D341Med (cell line): ENCODE data around the gene SUSD4.

Experiments
- DNase-seq: peaks from one replicate; pipeline ENCODE4 v3.0.0; 2012; ENCODE audit warnings: low spot score

Gene SUSD4

DNA sequence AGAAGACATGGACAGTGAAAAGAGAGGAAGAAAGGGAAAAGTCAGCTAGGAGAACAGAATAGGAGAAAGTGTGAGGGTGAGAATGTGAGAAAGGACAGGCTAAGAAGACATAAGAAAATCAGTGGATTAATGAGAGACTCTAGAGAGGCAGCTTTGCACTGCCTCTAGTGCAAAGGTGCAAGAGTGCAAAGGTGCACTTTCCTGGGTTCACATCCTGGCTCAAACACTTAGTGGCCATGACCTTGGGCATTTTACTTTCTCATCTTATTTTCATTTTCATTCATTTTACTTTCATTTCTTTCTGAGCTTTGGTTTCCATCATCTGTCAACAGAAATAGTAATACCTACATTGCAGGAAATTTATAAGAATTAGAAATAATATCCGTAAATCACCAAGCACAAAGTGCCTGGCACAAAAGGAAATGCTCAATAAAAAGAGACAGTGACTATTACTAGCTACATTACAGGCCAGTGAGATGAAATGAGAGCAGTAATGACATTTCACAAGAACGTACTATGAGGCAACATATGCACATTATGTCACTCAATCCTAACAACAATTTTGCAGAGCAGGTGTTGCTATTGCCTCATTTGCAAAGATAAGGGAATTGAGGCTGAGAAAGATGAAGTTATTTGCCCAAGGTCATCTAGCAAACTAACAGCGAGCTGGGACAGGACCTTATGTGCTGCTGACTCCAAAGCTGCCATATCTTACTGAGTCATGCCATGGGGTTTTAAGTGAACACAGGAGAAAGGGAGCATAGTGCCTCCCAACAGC, 113.9 kb downstream of the SUSD4 start:
- DNase-seq = no peak

DNA sequence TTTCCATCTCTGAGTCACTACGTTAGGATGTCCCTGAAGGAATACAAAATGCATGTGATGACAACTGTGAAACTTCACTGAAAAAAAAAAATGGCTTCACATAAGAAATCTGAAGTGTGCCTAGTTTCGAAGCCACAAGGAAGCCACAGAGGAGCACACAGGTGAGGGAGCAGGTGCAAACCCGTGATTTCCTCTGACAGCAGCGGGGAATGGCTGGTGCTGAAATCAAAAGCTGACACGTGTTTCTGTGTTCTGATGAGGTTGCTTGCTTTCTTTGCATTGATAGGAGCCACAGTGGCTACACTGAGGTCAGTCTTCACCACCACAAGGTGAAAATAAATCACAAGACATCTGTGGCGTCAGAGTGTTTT, 115.2 kb downstream of the SUSD4 start:
- no peak for DNase-seq

GRCh38 chr1:223248001-223248769, 115.8 kb downstream of the SUSD4 start:
- no peak for DNase-seq

DNA sequence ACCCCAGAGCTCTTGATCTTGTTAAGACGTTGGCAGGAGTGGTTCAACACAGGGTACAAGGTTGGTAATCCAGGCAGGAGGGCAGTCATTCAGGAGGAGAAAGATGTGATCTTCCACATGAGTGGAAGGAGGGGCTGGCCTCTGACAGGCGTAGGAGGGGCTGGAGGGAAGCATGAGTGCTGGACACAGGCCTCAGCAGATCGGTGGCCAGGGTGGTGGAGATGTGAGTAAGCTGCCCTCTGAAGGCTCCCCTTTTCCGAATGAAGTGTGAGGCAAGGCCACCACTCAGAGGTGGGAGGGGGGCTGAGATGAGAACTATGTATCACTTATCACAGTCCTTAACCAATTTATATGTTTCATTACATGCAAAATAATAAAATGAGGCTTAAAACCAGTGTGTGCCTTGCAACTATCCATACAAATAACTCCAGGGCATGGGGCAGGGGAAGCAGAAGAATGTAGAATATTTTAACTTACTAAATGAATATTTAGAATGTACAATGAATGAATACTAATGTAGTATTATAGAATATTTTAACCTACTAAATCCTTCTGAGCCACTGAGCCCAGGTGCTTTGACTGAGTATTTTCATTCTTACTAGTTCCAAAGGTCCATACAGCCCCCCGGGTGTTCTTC, 117.4 kb downstream of the SUSD4 start:
- no peak for DNase-seq

- no peak for DNase-seq
These were observed 118.0 kb downstream of the SUSD4 start for GRCh38 chr1:223245983-223246382.

GRCh38 chr1:223245411-223245810, 118.6 kb downstream of the SUSD4 start:
- no peak for DNase-seq

GRCh38 chr1:223244366-223245103, 119.4 kb downstream of the SUSD4 start:
- no peak for DNase-seq

DNA sequence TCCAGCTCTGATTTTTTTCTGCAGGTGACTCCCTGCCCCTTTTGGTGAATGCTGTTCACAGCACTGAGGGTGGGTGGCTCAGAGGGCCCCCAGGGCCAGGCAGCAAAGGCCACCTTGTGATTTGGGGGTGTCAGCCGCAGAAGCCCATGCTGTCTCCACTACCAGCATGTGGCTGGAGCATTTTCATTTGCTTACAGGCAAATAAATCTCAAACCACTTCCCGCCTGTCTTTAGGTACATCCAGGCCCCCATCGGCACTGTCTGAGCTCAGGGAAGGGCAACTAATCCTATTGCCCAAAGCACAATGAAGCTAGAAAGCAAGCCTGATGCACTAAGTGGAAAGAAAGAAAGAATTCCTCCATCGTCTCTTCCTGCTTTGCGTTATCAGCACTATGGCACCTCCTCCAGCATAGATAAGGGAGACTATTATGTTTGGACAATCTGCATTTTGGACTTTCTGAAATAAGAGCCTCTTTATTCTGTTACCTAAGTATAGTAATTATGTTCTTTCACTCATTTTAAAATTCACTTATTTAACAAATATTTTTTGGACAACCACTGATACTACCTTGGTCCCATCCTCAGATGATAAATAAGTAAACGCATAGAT, 120.4 kb downstream of the SUSD4 start:
- DNase-seq = no peak

DNA sequence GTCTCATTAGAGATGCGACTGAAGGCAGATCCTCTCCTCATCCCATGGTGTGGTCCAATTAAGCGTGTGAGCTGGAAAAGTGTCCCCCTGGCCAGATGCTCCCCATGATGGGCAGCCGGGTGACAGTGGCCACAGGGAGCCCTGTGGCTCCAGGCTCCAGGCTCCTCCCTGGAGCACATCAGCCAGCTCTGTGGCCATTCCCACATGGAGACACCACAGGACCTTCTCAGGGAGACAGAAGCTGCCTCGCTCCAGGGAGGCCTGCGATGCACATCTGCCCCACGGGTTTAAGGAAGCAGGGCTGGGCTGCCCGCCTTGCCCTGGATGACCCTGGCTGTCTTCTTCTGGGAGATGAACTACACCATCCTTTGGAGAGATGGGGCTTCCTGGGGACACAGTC, 121.0 kb downstream of the SUSD4 start:
- no peak for DNase-seq

DNA sequence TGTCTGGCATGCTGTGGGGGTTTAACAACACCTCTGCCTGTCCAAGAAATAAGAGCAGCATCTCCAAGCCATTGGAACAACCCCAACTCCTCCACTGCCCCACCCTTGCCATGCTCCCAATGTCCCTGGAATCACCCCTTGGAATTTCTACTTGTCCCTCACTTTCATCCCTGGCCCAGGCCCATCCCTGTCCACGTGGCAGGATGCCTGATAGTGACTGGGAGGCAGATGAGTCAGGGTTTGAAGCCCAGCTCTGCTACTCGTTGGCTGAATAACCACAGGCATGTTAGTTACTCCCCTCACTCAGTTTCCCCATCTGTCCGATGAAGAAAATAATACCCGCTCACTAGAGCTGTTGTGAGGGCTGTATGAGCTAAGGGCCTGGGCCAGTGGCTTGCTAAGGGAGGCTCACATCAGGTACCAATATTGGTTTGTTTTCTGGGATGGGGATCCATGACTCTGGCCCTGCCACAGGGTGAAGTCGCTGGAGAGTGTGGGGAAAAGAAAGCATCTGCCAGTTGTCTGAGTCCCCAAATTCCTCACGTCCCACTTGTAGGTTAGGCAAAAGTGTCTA, 121.5 kb downstream of the SUSD4 start:
- no peak for DNase-seq

GRCh38 chr1:223240122-223240521, 123.9 kb downstream of the SUSD4 start:
- DNase-seq = no peak

GRCh38 chr1:223235091-223235490, 128.9 kb downstream of the SUSD4 start:
- DNase-seq = no peak

- DNase-seq = no peak
These were observed 129.4 kb downstream of the SUSD4 start for GRCh38 chr1:223234534-223234933.

GRCh38 chr1:223234170-223234514, 129.8 kb downstream of the SUSD4 start:
- DNase-seq = no peak

DNA sequence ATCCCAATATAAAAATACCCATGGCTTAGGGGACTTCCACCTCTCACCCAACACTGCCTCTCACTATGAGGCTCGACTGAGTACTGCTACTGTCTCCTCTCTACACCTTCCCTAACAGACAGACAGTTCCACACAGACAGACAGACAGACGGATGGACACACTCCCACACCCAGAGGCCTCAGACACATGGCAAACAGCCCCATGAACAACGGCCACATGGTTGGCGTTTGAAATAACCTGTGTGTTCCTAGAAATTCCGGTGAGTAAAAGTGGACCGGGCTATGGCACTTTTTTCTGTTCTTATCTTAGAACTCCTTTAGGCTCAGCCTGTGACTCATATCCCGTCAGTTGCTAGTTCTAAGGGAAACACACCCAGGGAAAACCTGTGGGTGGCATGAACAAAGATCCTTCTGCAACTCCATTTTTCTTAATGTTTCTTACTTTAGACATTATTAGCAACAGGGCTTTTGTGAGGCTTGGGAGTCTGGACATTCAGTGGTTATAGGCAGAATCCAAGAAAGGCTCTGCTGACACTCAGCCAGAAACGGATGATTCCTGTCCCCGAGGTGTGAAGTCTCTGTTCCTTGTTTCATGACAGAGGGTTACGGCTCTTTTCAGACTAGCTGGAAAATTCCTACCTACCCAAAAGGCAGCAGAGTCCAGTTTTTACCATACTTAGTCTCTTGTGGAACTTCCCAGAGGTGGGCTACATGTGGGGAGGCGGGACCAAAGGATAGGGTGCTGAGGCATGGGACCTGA, 130.4 kb downstream of the SUSD4 start:
- DNase-seq = no peak

GRCh38 chr1:223233019-223233409, 131.0 kb downstream of the SUSD4 start:
- DNase-seq = no peak

GRCh38 chr1:223231581-223231980, 132.4 kb downstream of the SUSD4 start:
- DNase-seq = no peak

GRCh38 chr1:223231011-223231572, 132.9 kb downstream of the SUSD4 start:
- no peak for DNase-seq

DNA sequence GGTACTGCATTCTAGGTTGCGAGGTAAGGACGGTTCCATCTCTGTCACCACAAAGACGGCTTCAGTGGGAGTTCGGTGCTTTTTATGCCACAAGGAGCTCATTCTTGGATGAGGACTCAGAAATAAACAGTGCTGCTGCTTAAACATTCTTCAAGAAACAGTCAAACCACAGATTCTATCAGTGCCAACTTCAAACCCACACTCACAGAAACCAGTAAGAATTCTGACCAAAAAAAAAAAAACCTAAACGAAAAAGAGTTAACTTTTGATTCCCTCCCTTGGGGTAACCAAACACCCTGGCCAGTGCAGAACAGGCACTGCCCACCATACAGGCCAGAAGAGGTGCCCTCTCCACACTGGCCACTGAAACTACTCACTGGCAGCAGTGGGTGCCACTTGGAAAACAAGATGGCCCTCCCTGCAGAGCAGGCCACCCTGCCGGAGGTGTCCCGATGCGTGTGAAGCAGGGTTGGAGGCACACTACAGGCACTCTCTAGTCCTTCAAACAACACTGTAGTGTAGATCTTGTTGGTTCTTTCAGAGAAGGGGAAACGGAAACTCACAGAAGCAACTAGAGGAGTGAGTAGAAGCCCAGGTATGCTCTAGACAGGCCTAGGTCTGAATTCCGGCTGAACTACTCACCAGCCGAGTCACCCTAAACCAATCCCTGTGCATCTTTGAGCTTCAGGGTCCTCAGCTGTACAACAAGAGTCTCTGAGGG, 133.7 kb downstream of the SUSD4 start:
- DNase-seq = no peak

- no peak for DNase-seq
These were observed 134.2 kb downstream of the SUSD4 start for GRCh38 chr1:223229756-223230155.
